SK-N-SH treated with all-trans-retinoic acid at 6 μM for 48 hours (cell line): ENCODE measurements around the gene NAALAD2.

Source experiments
- ATAC-seq: fragments of 200-7000 bp; cut with Tn5 transposase; 3 replicates; pipeline ENCODE4 v1.9.1; 2020; ENCODE audit warnings: mild to moderate bottlenecking, moderate library complexity
- ARNTL ChIP-seq: fragments of 450-650 bp; formaldehyde crosslinking; IDR thresholded peaks from 2 replicates; pipeline ENCODE4 v1.5.0; 2020; ENCODE audit warnings: low read depth, mild to moderate bottlenecking, moderate library complexity, borderline replicate concordance
- BACH2 ChIP-seq: fragments of 250-450 bp; sonication (Bioruptor Pico); IDR thresholded peaks from 2 replicates; pipeline ENCODE4 v1.9.0; 2021; ENCODE audit warnings: mild to moderate bottlenecking, borderline replicate concordance
- CSDC2 ChIP-seq: fragments of 250-450 bp; sonication (Bioruptor Pico); IDR thresholded peaks from 2 replicates; pipeline ENCODE4 v1.5.0; 2020; ENCODE audit warnings: mild to moderate bottlenecking, moderate library complexity
- ESRRG ChIP-seq: fragments of 250-450 bp; sonication (Bioruptor Pico); IDR thresholded peaks from 2 replicates; pipeline ENCODE4 v1.6.1; 2021; ENCODE audit warnings: mild to moderate bottlenecking
- GLIS3 ChIP-seq: fragments of 250-450 bp; sonication (Bioruptor Pico); IDR thresholded peaks from 2 replicates; pipeline ENCODE4 v1.5.0; 2020; ENCODE audit warnings: mild to moderate bottlenecking, moderate library complexity
- ISL1 ChIP-seq: fragments of 250-450 bp; sonication (Bioruptor Pico); IDR thresholded peaks from 2 replicates; pipeline ENCODE4 v2.1.2; 2022; ENCODE audit warnings: mild to moderate bottlenecking, moderate library complexity
- OSR1 ChIP-seq: fragments of 250-450 bp; sonication (Bioruptor Pico); IDR thresholded peaks from 2 replicates; pipeline ENCODE4 v1.8.0; 2022; ENCODE audit warnings: moderate library complexity, mild to moderate bottlenecking, inconsistent platforms
- RARB ChIP-seq: fragments of 250-450 bp; sonication (Bioruptor Pico); IDR thresholded peaks from 2 replicates; pipeline ENCODE4 v1.8.0; 2021; ENCODE audit warnings: mild to moderate bottlenecking, moderate library complexity
- SNAI2 ChIP-seq: fragments of 250-450 bp; sonication (Bioruptor Pico); IDR thresholded peaks from 2 replicates; pipeline ENCODE4 v1.5.0; 2020; ENCODE audit warnings: mild to moderate bottlenecking, moderate library complexity
- TCF4 ChIP-seq: fragments of 250-450 bp; sonication (Bioruptor Pico); IDR thresholded peaks from 2 replicates; pipeline ENCODE4 v1.8.0; 2021; ENCODE audit warnings: mild to moderate bottlenecking, moderate library complexity, borderline replicate concordance
- TOX ChIP-seq: fragments of 250-450 bp; sonication (Bioruptor Pico); IDR thresholded peaks from 2 replicates; pipeline ENCODE4 v1.8.0; 2021; ENCODE audit warnings: mild to moderate bottlenecking, moderate library complexity, borderline replicate concordance
- ZC3H10 ChIP-seq: fragments of 250-450 bp; sonication (Bioruptor Pico); IDR thresholded peaks from 2 replicates; pipeline ENCODE4 v1.5.1; 2021; ENCODE audit warnings: mild to moderate bottlenecking, moderate library complexity
- ZFP3 ChIP-seq: fragments of 250-450 bp; sonication (Bioruptor Pico); IDR thresholded peaks from 2 replicates; pipeline ENCODE4 v1.5.0; 2020; ENCODE audit warnings: mild to moderate bottlenecking, moderate library complexity
- ZFP30 ChIP-seq: fragments of 450-650 bp; formaldehyde crosslinking; IDR thresholded peaks from 2 replicates; pipeline ENCODE4 v1.5.0; 2022; ENCODE audit warnings: mild to moderate bottlenecking, moderate library complexity
- ZNF565 ChIP-seq: fragments of 450-650 bp; formaldehyde crosslinking; conservative IDR thresholded peaks from 2 replicates; pipeline ENCODE4 v1.5.0; 2020; ENCODE audit warnings: low read depth, mild to moderate bottlenecking, moderate library complexity
- ZNF70 ChIP-seq: fragments of 450-650 bp; formaldehyde crosslinking; IDR thresholded peaks from 2 replicates; pipeline ENCODE4 v1.5.0; 2020; ENCODE audit warnings: mild to moderate bottlenecking, moderate library complexity
- ZNF8 ChIP-seq: fragments of 450-650 bp; formaldehyde crosslinking; IDR thresholded peaks from 2 replicates; pipeline ENCODE4 v1.5.0; 2020; ENCODE audit warnings: mild to moderate bottlenecking, moderate library complexity
- TF ChIP-seq, protein P1 (sequence below): fragments of 250-450 bp; sonication (Bioruptor Pico); IDR thresholded peaks from 2 replicates; pipeline ENCODE4 v1.8.0; 2020; ENCODE audit warnings: mild to moderate bottlenecking, moderate library complexity, borderline replicate concordance
- TF ChIP-seq, protein P2 (sequence below): fragments of 250-450 bp; sonication (Bioruptor Pico); IDR thresholded peaks from 2 replicates; pipeline ENCODE4 v1.8.0; 2021; ENCODE audit warnings: low read depth, mild to moderate bottlenecking, moderate library complexity, borderline replicate concordance
- TF ChIP-seq, protein P3 (sequence below): fragments of 250-450 bp; sonication (Bioruptor Pico); IDR thresholded peaks from 2 replicates; pipeline ENCODE4 v1.5.1; 2020; ENCODE audit warnings: low read depth, mild to moderate bottlenecking, moderate library complexity
- TF ChIP-seq, protein P4 (sequence below): fragments of 250-450 bp; sonication (Bioruptor Pico); IDR thresholded peaks from 2 replicates; pipeline ENCODE4 v1.5.1; 2021; ENCODE audit warnings: mild to moderate bottlenecking, moderate library complexity
- TF ChIP-seq, protein P5 (sequence below): fragments of 250-450 bp; sonication (Bioruptor Pico); IDR thresholded peaks from 2 replicates; pipeline ENCODE4 v1.5.0; 2020; ENCODE audit warnings: mild to moderate bottlenecking, moderate library complexity

The NAALAD2 gene

DNA sequence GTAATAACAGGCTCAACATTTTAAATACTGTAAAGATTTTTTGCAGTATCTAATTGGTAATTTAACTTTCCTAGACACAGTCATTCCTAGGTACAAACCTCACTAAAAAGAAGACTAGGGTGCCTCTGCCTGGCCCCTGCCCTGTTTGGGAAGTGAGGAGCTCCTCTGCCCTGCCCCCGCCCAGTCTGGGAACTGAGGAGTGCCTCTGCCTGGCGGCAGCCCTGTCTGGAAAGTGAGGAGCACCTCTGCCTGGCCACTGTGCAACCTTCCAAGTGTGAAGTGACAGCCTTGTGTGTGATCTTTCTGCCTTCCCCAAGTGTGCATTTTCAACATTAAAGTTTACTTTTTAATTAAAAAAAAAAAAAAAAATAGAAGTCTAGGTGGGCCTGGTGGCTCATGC is 84.1 kb downstream of the NAALAD2 start:
- ATAC-seq: no peak
- TF ChIP-seq CSDC2 (CRISPR knock-in tag): no peak
- no peak for TF ChIP-seq SNAI2
- TF ChIP-seq, protein P1, sequence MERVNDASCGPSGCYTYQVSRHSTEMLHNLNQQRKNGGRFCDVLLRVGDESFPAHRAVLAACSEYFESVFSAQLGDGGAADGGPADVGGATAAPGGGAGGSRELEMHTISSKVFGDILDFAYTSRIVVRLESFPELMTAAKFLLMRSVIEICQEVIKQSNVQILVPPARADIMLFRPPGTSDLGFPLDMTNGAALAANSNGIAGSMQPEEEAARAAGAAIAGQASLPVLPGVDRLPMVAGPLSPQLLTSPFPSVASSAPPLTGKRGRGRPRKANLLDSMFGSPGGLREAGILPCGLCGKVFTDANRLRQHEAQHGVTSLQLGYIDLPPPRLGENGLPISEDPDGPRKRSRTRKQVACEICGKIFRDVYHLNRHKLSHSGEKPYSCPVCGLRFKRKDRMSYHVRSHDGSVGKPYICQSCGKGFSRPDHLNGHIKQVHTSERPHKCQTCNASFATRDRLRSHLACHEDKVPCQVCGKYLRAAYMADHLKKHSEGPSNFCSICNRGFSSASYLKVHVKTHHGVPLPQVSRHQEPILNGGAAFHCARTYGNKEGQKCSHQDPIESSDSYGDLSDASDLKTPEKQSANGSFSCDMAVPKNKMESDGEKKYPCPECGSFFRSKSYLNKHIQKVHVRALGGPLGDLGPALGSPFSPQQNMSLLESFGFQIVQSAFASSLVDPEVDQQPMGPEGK (CRISPR knock-in tag): no peak
- no peak for TF ChIP-seq TCF4
- no peak for TF ChIP-seq ARNTL (CRISPR knock-in tag)
- no peak for TF ChIP-seq GLIS3
- TF ChIP-seq ZC3H10: no peak
- TF ChIP-seq, protein P2, sequence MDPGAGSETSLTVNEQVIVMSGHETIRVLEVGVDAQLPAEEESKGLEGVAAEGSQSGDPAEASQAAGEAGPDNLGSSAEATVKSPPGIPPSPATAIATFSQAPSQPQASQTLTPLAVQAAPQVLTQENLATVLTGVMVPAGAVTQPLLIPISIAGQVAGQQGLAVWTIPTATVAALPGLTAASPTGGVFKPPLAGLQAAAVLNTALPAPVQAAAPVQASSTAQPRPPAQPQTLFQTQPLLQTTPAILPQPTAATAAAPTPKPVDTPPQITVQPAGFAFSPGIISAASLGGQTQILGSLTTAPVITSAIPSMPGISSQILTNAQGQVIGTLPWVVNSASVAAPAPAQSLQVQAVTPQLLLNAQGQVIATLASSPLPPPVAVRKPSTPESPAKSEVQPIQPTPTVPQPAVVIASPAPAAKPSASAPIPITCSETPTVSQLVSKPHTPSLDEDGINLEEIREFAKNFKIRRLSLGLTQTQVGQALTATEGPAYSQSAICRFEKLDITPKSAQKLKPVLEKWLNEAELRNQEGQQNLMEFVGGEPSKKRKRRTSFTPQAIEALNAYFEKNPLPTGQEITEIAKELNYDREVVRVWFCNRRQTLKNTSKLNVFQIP (CRISPR knock-in tag): no peak
- no peak for TF ChIP-seq TOX (CRISPR knock-in tag)
- no peak for TF ChIP-seq ZFP30 (CRISPR knock-in tag)
- TF ChIP-seq RARB (CRISPR knock-in tag): no peak
- no peak for TF ChIP-seq BACH2 (CRISPR knock-in tag)
- TF ChIP-seq, protein P3, sequence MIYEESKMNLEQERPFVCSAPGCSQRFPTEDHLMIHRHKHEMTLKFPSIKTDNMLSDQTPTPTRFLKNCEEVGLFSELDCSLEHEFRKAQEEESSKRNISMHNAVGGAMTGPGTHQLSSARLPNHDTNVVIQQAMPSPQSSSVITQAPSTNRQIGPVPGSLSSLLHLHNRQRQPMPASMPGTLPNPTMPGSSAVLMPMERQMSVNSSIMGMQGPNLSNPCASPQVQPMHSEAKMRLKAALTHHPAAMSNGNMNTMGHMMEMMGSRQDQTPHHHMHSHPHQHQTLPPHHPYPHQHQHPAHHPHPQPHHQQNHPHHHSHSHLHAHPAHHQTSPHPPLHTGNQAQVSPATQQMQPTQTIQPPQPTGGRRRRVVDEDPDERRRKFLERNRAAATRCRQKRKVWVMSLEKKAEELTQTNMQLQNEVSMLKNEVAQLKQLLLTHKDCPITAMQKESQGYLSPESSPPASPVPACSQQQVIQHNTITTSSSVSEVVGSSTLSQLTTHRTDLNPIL (CRISPR knock-in tag): no peak
- no peak for TF ChIP-seq ESRRG (CRISPR knock-in tag)
- no peak for TF ChIP-seq ZFP3
- TF ChIP-seq OSR1 (CRISPR knock-in tag): no peak
- no peak for TF ChIP-seq ZNF565 (CRISPR knock-in tag)

DNA sequence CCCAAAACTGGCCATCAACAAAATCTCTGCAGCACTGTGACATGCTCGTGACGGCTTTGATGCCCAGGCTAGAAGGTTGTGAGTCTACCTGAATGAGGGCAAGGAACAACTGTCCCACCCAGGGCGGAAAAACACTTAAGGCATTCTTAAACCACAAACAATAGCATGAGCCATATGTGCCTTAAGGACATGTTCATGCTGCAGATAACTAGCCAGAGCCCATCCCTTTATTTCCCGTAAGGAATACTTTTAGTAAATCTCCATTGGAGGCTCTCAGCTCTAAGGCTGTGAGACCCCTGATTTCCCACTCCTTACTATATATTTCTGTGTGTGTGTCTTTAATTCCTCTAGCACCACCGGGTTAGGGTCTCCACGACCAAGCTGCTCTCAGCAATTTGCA is 85.0 kb downstream of the NAALAD2 start:
- no peak for ATAC-seq
- TF ChIP-seq, protein P4, sequence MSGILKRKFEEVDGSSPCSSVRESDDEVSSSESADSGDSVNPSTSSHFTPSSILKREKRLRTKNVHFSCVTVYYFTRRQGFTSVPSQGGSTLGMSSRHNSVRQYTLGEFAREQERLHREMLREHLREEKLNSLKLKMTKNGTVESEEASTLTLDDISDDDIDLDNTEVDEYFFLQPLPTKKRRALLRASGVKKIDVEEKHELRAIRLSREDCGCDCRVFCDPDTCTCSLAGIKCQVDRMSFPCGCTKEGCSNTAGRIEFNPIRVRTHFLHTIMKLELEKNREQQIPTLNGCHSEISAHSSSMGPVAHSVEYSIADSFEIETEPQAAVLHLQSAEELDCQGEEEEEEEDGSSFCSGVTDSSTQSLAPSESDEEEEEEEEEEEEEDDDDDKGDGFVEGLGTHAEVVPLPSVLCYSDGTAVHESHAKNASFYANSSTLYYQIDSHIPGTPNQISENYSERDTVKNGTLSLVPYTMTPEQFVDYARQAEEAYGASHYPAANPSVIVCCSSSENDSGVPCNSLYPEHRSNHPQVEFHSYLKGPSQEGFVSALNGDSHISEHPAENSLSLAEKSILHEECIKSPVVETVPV (CRISPR knock-in tag): no peak
- TF ChIP-seq ARNTL (CRISPR knock-in tag) (no peak), ZC3H10 (no peak), RARB (CRISPR knock-in tag) (no peak), ZNF8 (no peak), ZFP30 (CRISPR knock-in tag) (no peak), TCF4 (no peak), OSR1 (CRISPR knock-in tag) (no peak), SNAI2 (no peak), TOX (CRISPR knock-in tag) (no peak), ZNF70 (CRISPR knock-in tag) (no peak), ESRRG (CRISPR knock-in tag) (no peak), ZNF565 (CRISPR knock-in tag) (no peak), ISL1 (no peak), BACH2 (CRISPR knock-in tag) (no peak), ZFP3 (no peak), GLIS3 (no peak)
- TF ChIP-seq, protein P2 (CRISPR knock-in tag): no peak
- TF ChIP-seq, protein P5, sequence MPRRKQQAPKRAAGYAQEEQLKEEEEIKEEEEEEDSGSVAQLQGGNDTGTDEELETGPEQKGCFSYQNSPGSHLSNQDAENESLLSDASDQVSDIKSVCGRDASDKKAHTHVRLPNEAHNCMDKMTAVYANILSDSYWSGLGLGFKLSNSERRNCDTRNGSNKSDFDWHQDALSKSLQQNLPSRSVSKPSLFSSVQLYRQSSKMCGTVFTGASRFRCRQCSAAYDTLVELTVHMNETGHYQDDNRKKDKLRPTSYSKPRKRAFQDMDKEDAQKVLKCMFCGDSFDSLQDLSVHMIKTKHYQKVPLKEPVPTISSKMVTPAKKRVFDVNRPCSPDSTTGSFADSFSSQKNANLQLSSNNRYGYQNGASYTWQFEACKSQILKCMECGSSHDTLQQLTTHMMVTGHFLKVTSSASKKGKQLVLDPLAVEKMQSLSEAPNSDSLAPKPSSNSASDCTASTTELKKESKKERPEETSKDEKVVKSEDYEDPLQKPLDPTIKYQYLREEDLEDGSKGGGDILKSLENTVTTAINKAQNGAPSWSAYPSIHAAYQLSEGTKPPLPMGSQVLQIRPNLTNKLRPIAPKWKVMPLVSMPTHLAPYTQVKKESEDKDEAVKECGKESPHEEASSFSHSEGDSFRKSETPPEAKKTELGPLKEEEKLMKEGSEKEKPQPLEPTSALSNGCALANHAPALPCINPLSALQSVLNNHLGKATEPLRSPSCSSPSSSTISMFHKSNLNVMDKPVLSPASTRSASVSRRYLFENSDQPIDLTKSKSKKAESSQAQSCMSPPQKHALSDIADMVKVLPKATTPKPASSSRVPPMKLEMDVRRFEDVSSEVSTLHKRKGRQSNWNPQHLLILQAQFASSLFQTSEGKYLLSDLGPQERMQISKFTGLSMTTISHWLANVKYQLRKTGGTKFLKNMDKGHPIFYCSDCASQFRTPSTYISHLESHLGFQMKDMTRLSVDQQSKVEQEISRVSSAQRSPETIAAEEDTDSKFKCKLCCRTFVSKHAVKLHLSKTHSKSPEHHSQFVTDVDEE: no peak
- TF ChIP-seq, protein P3 (CRISPR knock-in tag): no peak
